ENCODE data around the gene OR7C2.

OR7C2 gene

GRCh38 chr19:14961956-14962685 is 20.8 kb downstream of the OR7C2 start:
- TF ChIP-seq REST (IDR thresholded peaks at IDR 0.05; ENCODE audit: insufficient read depth in 1 of 2, low read depth in 2 of 2, low read length in 2 of 2), result no peak
- TF ChIP-seq TAF1 (IDR thresholded peaks at IDR 0.05; ENCODE audit: borderline replicate concordance, insufficient read depth, low read length), result no peak
- TF ChIP-seq SIN3A (IDR thresholded peaks at IDR 0.05; ENCODE audit: borderline replicate concordance, insufficient read depth, low read length), result no peak
- no peak for TF ChIP-seq POLR2AphosphoS5 (IDR thresholded peaks at IDR 0.05; ENCODE audit: low read depth, low read length)
- no peak for TF ChIP-seq FOXP2 (optimal IDR thresholded peaks at IDR 0.05; ENCODE audit: borderline replicate concordance, extremely low read depth, extremely low read length, insufficient read depth)

GRCh38 chr19:14968247-14968646 is 27.0 kb downstream of the OR7C2 start:
- no peak for TF ChIP-seq POLR2AphosphoS5 (IDR thresholded peaks at IDR 0.05; ENCODE audit: low read depth, low read length)
- TF ChIP-seq SIN3A (IDR thresholded peaks at IDR 0.05; ENCODE audit: borderline replicate concordance, insufficient read depth, low read length), result no peak
- TF ChIP-seq REST (IDR thresholded peaks at IDR 0.05; ENCODE audit: insufficient read depth in 1 of 2, low read depth in 2 of 2, low read length in 2 of 2), result no peak
- no peak for TF ChIP-seq FOXP2 (optimal IDR thresholded peaks at IDR 0.05; ENCODE audit: borderline replicate concordance, extremely low read depth, extremely low read length, insufficient read depth)
- TF ChIP-seq TAF1 (IDR thresholded peaks at IDR 0.05; ENCODE audit: borderline replicate concordance, insufficient read depth, low read length), result no peak

GRCh38 chr19:14971474-14971873 is 30.2 kb downstream of the OR7C2 start:
- TF ChIP-seq REST (IDR thresholded peaks at IDR 0.05; ENCODE audit: insufficient read depth in 1 of 2, low read depth in 2 of 2, low read length in 2 of 2) (no peak), FOXP2 (optimal IDR thresholded peaks at IDR 0.05; ENCODE audit: borderline replicate concordance, extremely low read depth, extremely low read length, insufficient read depth) (no peak), POLR2AphosphoS5 (IDR thresholded peaks at IDR 0.05; ENCODE audit: low read depth, low read length) (no peak), SIN3A (IDR thresholded peaks at IDR 0.05; ENCODE audit: borderline replicate concordance, insufficient read depth, low read length) (no peak), TAF1 (IDR thresholded peaks at IDR 0.05; ENCODE audit: borderline replicate concordance, insufficient read depth, low read length) (no peak)

- TF ChIP-seq FOXP2 (optimal IDR thresholded peaks at IDR 0.05; ENCODE audit: borderline replicate concordance, extremely low read depth, extremely low read length, insufficient read depth) (no peak), SIN3A (IDR thresholded peaks at IDR 0.05; ENCODE audit: borderline replicate concordance, insufficient read depth, low read length) (no peak), TAF1 (IDR thresholded peaks at IDR 0.05; ENCODE audit: borderline replicate concordance, insufficient read depth, low read length) (no peak), REST (IDR thresholded peaks at IDR 0.05; ENCODE audit: insufficient read depth in 1 of 2, low read depth in 2 of 2, low read length in 2 of 2) (no peak), POLR2AphosphoS5 (IDR thresholded peaks at IDR 0.05; ENCODE audit: low read depth, low read length) (no peak)
Observed at GRCh38 chr19:14972676-14973075, 31.4 kb downstream of the OR7C2 start.

Data from PFSK-1 (cell line).